ENCODE data around the gene SERPINA3.

- TF ChIP-seq CTCF (IDR thresholded peaks at IDR 0.05) (no peak), POLR2A (IDR thresholded peaks at IDR 0.05; ENCODE audit: low read depth) (no peak), EP300 (IDR thresholded peaks at IDR 0.05) (no peak), POLR2AphosphoS5 (IDR thresholded peaks at IDR 0.05) (no peak)
These were observed 47.1 kb downstream of the SERPINA3 start for GRCh38 chr14:94659256-94659655.
